Liver (tissue), 9 donors: ENCODE results near the gene FEZ2. TPM values are rescaled to one million over a fixed set of nuclear protein-coding genes. Genes with fewer than 3 reads are reported as not detected.

Experiments used
- DNase-seq: peaks from one replicate; pipeline ENCODE4 v3.0.0-alpha.2; 2017; ENCODE audit warnings: low spot score
- H3K27ac ChIP-seq, 2 donors: one replicate each; pipeline ENCODE4 v1.7.0; 2013; ENCODE audit warnings: inconsistent platforms in 2 of 2, low read length in 2 of 2, control low read depth in 1 of 2, low read depth in 1 of 2, mild to moderate bottlenecking in 1 of 2
- H3K27me3 ChIP-seq, 4 donors: one replicate each; pipeline versions ENCODE4 v1.6.1 to v1.7.0; 2013; ENCODE audit warnings: low read length in 3 of 4, inconsistent platforms in 1 of 4, mild to moderate bottlenecking in 1 of 4, moderate library complexity in 1 of 4; ENCODE audit not compliant: control insufficient read depth in 4 of 4, insufficient read depth in 4 of 4
- H3K36me3 ChIP-seq, 4 donors: one replicate each; pipeline versions ENCODE4 v1.6.1 to v1.7.0; 2013; ENCODE audit warnings: low read length in 3 of 4, mild to moderate bottlenecking in 3 of 4, low read depth in 1 of 4, moderate library complexity in 1 of 4; ENCODE audit not compliant: control insufficient read depth in 4 of 4, insufficient read depth in 3 of 4
- H3K4me1 ChIP-seq, 4 donors: one replicate each; pipeline versions ENCODE4 v1.6.1 to v1.7.0; 2013; ENCODE audit warnings: low read length in 3 of 4, mild to moderate bottlenecking in 3 of 4, moderate library complexity in 1 of 4; ENCODE audit not compliant: control insufficient read depth in 4 of 4, insufficient read depth in 4 of 4
- H3K4me3 ChIP-seq, 3 donors: one replicate each; pipeline versions ENCODE4 v1.6.1 to v1.7.0; 2013; ENCODE audit warnings: low read length in 3 of 3, control low read depth in 1 of 3, low read depth in 1 of 3, mild to moderate bottlenecking in 1 of 3
- H3K9ac ChIP-seq, 2 donors: one replicate each; pipeline ENCODE4 v1.7.0; 2013; ENCODE audit warnings: low read length in 2 of 2, mild to moderate bottlenecking in 2 of 2, moderate library complexity in 2 of 2, control low read depth in 1 of 2, low read depth in 1 of 2
- H3K9me3 ChIP-seq, 4 donors: one replicate each; pipeline versions ENCODE4 v1.6.1 to v1.7.0; 2013; ENCODE audit warnings: low read length in 3 of 4; ENCODE audit not compliant: control insufficient read depth in 4 of 4
- EGR1 ChIP-seq, 2 donors: IDR thresholded peaks; 2 replicates each; pipeline ENCODE4 v1.6.1; 2016 to 2018; ENCODE audit warnings: antibody characterized with exemption in 2 of 2, low read depth in 2 of 2
- FOXA1 ChIP-seq: IDR thresholded peaks from 2 replicates; pipeline ENCODE4 v1.6.1; 2016; ENCODE audit warnings: antibody characterized with exemption
- FOXA2 ChIP-seq: IDR thresholded peaks from 2 replicates; pipeline ENCODE4 v1.6.1; 2016; ENCODE audit warnings: antibody characterized with exemption
- GABPA ChIP-seq, 2 donors: IDR thresholded peaks in 1 of 2; conservative IDR thresholded peaks in 1 of 2; 2 replicates each; pipeline ENCODE4 v1.6.1; 2016; ENCODE audit warnings: antibody characterized with exemption in 2 of 2, mild to moderate bottlenecking in 1 of 2, moderate library complexity in 1 of 2
- HNF4A ChIP-seq, 2 donors: conservative IDR thresholded peaks; 2 replicates each; pipeline ENCODE4 v1.6.1; 2016; ENCODE audit warnings: antibody characterized with exemption in 2 of 2, mild to moderate bottlenecking in 2 of 2
- HNF4G ChIP-seq: IDR thresholded peaks from 2 replicates; pipeline ENCODE4 v1.6.1; 2016; ENCODE audit warnings: antibody characterized with exemption
- JUND ChIP-seq, 2 donors: IDR thresholded peaks; 2 replicates each; pipeline ENCODE4 v1.6.1; 2016; ENCODE audit warnings: antibody characterized with exemption in 2 of 2
- NR2F2 ChIP-seq: IDR thresholded peaks from 2 replicates; pipeline ENCODE4 v1.6.1; 2016; ENCODE audit warnings: antibody characterized with exemption
- RAD21 ChIP-seq, 2 donors: IDR thresholded peaks; 2 replicates each; pipeline ENCODE4 v1.6.1; 2016; ENCODE audit warnings: antibody characterized with exemption in 2 of 2, mild to moderate bottlenecking in 2 of 2
- RXRA ChIP-seq, 2 donors: IDR thresholded peaks; 2 replicates each; pipeline ENCODE4 v1.6.1; 2017 to 2018; ENCODE audit warnings: antibody characterized with exemption in 2 of 2, mild to moderate bottlenecking in 1 of 2
- SP1 ChIP-seq: IDR thresholded peaks from 2 replicates; pipeline ENCODE4 v1.6.1; 2018; ENCODE audit warnings: antibody characterized with exemption, mild to moderate bottlenecking
- TAF1 ChIP-seq: conservative IDR thresholded peaks from 2 replicates; pipeline ENCODE4 v1.6.1; 2016; ENCODE audit warnings: antibody characterized with exemption, mild to moderate bottlenecking
- YY1 ChIP-seq: IDR thresholded peaks from 2 replicates; pipeline ENCODE4 v1.6.1; 2016; ENCODE audit warnings: antibody characterized with exemption, mild to moderate bottlenecking
- WGBS: extraction: QIAGEN DNeasy Blood & Tissue Kit; methylation state at CpG from one replicate; pipeline ENCODE4 v1.1.7; 2013; 5-methylcytosine and 5-hydroxymethylcytosine counted together
- polyA plus RNA-seq, 2 donors: library from polyadenylated mRNA; stranded (reverse) in 1 of 2; unstranded in 1 of 2; fragments of 200-250 nt in 1 of 2; fragments of >200 nt in 1 of 2; fragmentation: Nextera tagmentation in 1 of 2; extraction: Ambion mirVana in 1 of 2; gene quantifications; one replicate each; pipeline versions ENCODE4 v1.2.1 to v1.2.3, GENCODE V29; 2013 to 2015
- total RNA-seq, 2 donors: library from RNA; depleted of rRNA; stranded (reverse); fragments of >200 nt; gene quantifications; one replicate each; pipeline ENCODE4 v1.2.3, GENCODE V29; 2014
- TF ChIP-seq, protein P1 (sequence below): IDR thresholded peaks from 2 replicates; pipeline ENCODE4 v1.6.1; 2016; ENCODE audit warnings: antibody characterized with exemption
- TF ChIP-seq, protein P2 (sequence below): IDR thresholded peaks from 2 replicates; pipeline ENCODE4 v1.6.1; 2016; ENCODE audit warnings: antibody characterized with exemption
- TF ChIP-seq, protein P3 (sequence below): IDR thresholded peaks from 2 replicates; pipeline ENCODE4 v1.6.1; 2016; ENCODE audit warnings: antibody characterized with exemption, mild to moderate bottlenecking
- donor health status: healthy.
- donor health status: healthy.
- donor health status: healthy.
- donor health status: healthy.
- donor health status: healthy.

The FEZ2 gene
- total and polyA plus RNA-seq, 4 donors, result 11.9 to 16.1 (median 14.1) TPM

DNA sequence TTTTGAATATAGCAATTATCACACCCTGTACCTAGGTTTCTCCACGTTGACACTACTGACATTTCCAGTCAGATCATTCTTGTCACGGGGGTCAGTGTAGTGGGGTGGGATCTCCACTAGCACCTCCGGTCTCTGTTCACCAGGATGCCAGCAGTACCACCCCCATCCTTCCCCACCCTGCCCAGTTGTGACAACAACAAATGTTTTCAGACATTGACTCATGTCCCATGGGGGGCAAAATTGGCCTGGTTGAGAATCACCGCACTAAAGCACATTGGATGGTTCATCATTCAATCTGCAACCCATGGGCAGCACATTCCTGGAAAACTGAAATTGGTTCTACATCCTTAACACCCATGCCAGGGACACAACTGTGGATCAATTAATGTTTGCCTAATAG lies 32.3 kb downstream of the FEZ2 start:
- 95% methylated on average over 4 of the region's 4 CpGs for WGBS
- Histone ChIP-seq H3K27ac (no peak overlapping the region), H3K4me1 (peaks cover 0 to 9% (median 4%) of the 10 kb centered on the region in 4 donors), H3K36me3 (no peaks in the 10 kb centered on the region), H3K9me3 (no peaks in the 10 kb centered on the region), H3K9ac (no peak overlapping the region), H3K27me3 (no peaks in the 10 kb centered on the region), H3K4me3 (no peak overlapping the region)
- no peak for DNase-seq
- no peak for TF ChIP-seq YY1

DNA sequence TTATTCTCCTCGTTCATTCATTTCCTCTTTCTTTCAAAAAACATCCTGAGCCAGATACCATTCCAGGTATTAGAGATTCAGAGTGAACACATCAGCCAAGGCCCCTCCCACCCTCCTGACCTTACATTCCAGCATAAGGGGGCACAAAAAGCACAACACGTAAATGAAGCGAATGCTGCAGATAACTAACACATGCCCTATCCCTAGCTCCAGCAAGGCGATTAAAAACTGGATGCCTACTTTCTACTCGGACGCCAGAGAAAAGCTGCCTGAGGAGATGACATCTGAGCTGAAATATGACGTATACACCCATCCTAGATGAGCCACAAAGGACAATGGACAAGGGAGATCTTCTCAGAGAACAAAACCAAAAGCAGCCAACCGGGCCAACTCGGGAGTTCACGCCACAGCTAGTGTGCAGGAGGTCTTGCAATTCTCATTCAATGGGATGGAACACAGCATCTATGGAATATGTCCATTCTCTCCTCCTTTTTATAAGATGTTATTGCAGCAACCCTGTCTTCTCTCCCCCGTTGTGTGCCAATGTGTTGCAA lies 33.5 kb downstream of the FEZ2 start:
- H3K36me3 ChIP-seq, result no peaks in the 10 kb centered on the region
- no peaks in the 10 kb centered on the region for H3K27me3 ChIP-seq
- no peaks in the 10 kb centered on the region for H3K9me3 ChIP-seq
- H3K4me3 ChIP-seq, result no peak overlapping the region
- 92% methylated on average over 11 of the region's 11 CpGs for WGBS
- no peak for DNase-seq
- no peak overlapping the region for H3K27ac ChIP-seq
- TF ChIP-seq, protein P1, sequence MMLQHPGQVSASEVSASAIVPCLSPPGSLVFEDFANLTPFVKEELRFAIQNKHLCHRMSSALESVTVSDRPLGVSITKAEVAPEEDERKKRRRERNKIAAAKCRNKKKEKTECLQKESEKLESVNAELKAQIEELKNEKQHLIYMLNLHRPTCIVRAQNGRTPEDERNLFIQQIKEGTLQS, result no peak
- TF ChIP-seq HNF4A (conservative IDR thresholded peaks at IDR 0.05), result no peak
- no peak for TF ChIP-seq RAD21 (IDR thresholded peaks at IDR 0.05)
- TF ChIP-seq JUND (IDR thresholded peaks at IDR 0.05), result no peak
- TF ChIP-seq SP1, result no peak
- TF ChIP-seq, protein P2, sequence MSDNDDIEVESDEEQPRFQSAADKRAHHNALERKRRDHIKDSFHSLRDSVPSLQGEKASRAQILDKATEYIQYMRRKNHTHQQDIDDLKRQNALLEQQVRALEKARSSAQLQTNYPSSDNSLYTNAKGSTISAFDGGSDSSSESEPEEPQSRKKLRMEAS, result no peak
- TF ChIP-seq NR2F2, result no peak
- no peak for TF ChIP-seq FOXA1
- no peak for TF ChIP-seq RXRA (IDR thresholded peaks at IDR 0.05)
- no peak for TF ChIP-seq FOXA2
- no peak for TF ChIP-seq HNF4G
- TF ChIP-seq, protein P3, sequence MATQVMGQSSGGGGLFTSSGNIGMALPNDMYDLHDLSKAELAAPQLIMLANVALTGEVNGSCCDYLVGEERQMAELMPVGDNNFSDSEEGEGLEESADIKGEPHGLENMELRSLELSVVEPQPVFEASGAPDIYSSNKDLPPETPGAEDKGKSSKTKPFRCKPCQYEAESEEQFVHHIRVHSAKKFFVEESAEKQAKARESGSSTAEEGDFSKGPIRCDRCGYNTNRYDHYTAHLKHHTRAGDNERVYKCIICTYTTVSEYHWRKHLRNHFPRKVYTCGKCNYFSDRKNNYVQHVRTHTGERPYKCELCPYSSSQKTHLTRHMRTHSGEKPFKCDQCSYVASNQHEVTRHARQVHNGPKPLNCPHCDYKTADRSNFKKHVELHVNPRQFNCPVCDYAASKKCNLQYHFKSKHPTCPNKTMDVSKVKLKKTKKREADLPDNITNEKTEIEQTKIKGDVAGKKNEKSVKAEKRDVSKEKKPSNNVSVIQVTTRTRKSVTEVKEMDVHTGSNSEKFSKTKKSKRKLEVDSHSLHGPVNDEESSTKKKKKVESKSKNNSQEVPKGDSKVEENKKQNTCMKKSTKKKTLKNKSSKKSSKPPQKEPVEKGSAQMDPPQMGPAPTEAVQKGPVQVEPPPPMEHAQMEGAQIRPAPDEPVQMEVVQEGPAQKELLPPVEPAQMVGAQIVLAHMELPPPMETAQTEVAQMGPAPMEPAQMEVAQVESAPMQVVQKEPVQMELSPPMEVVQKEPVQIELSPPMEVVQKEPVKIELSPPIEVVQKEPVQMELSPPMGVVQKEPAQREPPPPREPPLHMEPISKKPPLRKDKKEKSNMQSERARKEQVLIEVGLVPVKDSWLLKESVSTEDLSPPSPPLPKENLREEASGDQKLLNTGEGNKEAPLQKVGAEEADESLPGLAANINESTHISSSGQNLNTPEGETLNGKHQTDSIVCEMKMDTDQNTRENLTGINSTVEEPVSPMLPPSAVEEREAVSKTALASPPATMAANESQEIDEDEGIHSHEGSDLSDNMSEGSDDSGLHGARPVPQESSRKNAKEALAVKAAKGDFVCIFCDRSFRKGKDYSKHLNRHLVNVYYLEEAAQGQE, result no peak
- TF ChIP-seq GABPA (IDR thresholded peaks at IDR 0.05 in 1 of 2, conservative IDR thresholded peaks at IDR 0.05 in 1 of 2), result no peak
- no peak for TF ChIP-seq TAF1
- no peak for TF ChIP-seq EGR1 (IDR thresholded peaks at IDR 0.05; ENCODE audit: low read depth in 2 of 2)
- H3K9ac ChIP-seq, result no peak overlapping the region
- H3K4me1 ChIP-seq, result peaks cover 0 to 9% (median 4%) of the 10 kb centered on the region in 4 donors

DNA sequence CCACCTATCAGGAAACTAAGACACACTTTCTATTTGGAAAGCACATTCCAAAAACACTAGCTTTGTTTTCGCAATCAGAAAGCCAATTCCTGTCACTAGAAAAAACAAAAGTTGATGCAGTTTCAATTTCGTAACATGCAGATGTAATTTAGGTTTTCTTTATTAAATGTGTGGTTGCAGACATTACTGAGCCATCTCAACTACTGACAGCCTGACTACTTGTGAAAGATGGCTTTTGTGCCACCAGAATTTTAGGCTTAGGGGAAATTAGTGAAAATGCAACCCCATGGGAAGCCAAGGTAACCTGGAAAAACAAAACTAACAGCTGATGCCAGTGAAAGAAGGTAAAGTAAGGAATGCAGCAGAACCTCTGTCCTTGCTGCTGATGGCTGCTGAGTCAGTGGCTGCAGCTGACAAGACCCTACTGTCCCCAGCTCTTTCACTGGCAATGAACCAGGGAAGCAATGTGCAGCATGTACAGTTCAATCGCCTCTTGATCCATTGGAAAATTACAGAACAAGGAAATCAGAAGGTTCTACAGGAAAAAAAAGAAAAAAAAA lies 34.9 kb downstream of the FEZ2 start:
- H3K36me3 ChIP-seq, result no peaks in the 10 kb centered on the region
- peaks cover 0 to 9% (median 4%) of the 10 kb centered on the region in 4 donors for H3K4me1 ChIP-seq
- peak overlapping the region in 1 of 3 donors; percentile 27 for H3K4me3 ChIP-seq
- DNase-seq, result no peak
- no peaks in the 10 kb centered on the region for H3K9me3 ChIP-seq
- TF ChIP-seq HNF4G, result no peak
- H3K27me3 ChIP-seq, result no peaks in the 10 kb centered on the region
- H3K27ac ChIP-seq, result peak overlapping the region in 1 of 2 donors; percentile 9
- 37% methylated on average over 3 of the region's 3 CpGs for WGBS
- no peak overlapping the region for H3K9ac ChIP-seq
